Measurements from ENCODE around the gene SLC7A6. TPM values are rescaled to one million over a fixed set of nuclear protein-coding genes. Genes with fewer than 3 reads are reported as not detected.

Gene SLC7A6
- 236 and 267 TPM in 2 replicates for total RNA-seq (2022)
- percentile 97 among the genes with signal in this experiment for Bru-seq, nascent RNA
- percentile 99 among the genes with signal in this experiment for BruChase-seq, experiment 1, labeled RNA remaining after a 2-hour chase
- percentile 99 among the genes with signal in this experiment for BruChase-seq, experiment 2, labeled RNA remaining after a 6-hour chase
- long read RNA-seq, full-length matches to known transcripts, result 26 of 119 reads
- long read RNA-seq, partial matches to known transcripts, result 74 of 119 reads
- long read RNA-seq, other reads (novel, unspliced or antisense), result 19 of 119 reads

DNA sequence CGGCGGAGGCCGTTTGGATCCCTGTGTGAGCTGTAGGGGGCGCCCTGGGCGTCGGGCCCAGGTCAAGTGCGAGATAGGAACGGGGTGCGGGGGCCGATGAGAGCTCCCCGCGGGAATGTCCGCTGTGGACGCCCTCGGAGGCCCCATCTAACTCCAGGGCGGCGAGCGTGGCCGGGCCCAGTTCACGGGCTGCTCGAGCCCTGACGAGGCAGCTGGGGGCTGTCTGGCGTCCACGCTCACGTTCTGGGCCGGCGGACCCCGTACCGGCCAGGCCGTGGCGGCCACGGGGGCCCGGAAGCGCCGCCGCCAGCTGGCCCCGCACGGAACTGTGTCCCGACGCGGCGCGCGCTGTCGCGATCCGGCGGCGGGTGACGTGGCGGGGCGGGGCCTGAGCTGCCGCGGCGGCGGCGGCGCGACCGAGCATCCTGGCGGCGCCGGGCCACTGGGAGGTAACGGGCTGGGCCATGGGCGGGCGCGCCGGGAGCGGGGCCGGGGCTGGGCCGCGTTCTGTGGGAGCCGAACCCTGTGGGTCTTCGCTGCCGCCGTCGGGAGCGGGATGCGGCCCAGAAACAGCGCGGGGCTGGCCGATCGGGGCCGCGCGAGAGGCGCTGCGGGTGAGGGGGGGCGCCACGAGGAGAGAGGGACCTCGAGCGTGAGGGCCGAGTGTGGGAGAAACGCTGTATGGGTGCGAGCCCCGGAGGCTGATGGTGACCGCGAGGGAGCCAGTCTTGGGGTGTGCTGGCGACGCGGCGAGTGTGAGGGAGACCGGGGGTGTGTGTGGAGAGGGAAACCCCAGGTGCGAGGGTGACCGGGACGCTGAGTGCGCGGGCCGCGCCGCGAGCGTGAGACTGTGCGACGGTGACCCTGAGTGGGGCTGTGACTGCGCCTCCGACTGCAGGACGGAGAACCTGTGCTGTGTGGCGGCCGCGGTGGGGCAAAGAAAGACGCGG is at the start of gene SLC7A6:
SLC7A6 (plus strand) TSS at position 399 of the 950 bp plus-strand sequence. CDS start 10,201 bp downstream, outside the sequence.
- Mint-ChIP-seq H3K4me1 (ENCODE audit: low read depth, unreplicated experiment) (peaks cover 31% of the 10 kb centered on the region), H3K9me3 (ENCODE audit: unreplicated experiment) (no peaks in the 10 kb centered on the region), H3K4me3 (ENCODE audit: unreplicated experiment) (peak within 1 kb of the TSS; percentile 91), H3K36me3 (ENCODE audit: insufficient read depth, unreplicated experiment) (peaks cover 64% of the 10 kb centered on the region), H3K27ac (ENCODE audit: unreplicated experiment) (peak within 1 kb of the TSS; percentile 98), H3K27me3 (ENCODE audit: insufficient read depth, unreplicated experiment) (no peaks in the 10 kb centered on the region)
- Histone ChIP-seq H3K27me3 (replicated peaks; ENCODE audit: control insufficient read depth, insufficient read depth, low read length) (no peaks in the 10 kb centered on the region), H3K36me3 (ENCODE audit: control insufficient read depth, insufficient read depth, low read length) (no peaks in the 10 kb centered on the region), H3K9me3 (no peaks in the 10 kb centered on the region), H3K4me3 (ENCODE audit: low read depth, low read length) (peak within 1 kb of the TSS; percentile 94), H3K4me1 (peaks cover 44% of the 10 kb centered on the region)
- TF ChIP-seq, protein P1, sequence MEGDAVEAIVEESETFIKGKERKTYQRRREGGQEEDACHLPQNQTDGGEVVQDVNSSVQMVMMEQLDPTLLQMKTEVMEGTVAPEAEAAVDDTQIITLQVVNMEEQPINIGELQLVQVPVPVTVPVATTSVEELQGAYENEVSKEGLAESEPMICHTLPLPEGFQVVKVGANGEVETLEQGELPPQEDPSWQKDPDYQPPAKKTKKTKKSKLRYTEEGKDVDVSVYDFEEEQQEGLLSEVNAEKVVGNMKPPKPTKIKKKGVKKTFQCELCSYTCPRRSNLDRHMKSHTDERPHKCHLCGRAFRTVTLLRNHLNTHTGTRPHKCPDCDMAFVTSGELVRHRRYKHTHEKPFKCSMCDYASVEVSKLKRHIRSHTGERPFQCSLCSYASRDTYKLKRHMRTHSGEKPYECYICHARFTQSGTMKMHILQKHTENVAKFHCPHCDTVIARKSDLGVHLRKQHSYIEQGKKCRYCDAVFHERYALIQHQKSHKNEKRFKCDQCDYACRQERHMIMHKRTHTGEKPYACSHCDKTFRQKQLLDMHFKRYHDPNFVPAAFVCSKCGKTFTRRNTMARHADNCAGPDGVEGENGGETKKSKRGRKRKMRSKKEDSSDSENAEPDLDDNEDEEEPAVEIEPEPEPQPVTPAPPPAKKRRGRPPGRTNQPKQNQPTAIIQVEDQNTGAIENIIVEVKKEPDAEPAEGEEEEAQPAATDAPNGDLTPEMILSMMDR (IDR thresholded peaks at IDR 0.05; ENCODE audit: insufficient read depth in 1 of 2, low read depth in 1 of 2, low read length in 1 of 2, severe bottlenecking in 1 of 2, unreplicated experiment in 1 of 2), result peak; percentile 77 to 79
- DNase-seq, result peak; percentile 85 to 90
- POLR2A ChIA-PET, result interaction anchor here (0.5 to 5.1 kb wide), 16 partner anchors 16 to 1511 kb away, joined by 3 to 59 read pairs (median 5); partner anchors contain the start of genes ESRP2, PLA2G15, PRMT7 and SLC7A6OS
- intact Hi-C loops (cut with micrococcal nuclease; ENCODE audit: unreplicated experiment), result loop anchor here (1.0 to 5.0 kb wide), 5 partner anchors 17 to 64 kb away; partner anchors contain the start of genes PRMT7 and SLC7A6OS
- TSS peak; percentile 99 for BruUV-seq (replicated peaks)
- CTCF ChIA-PET, result interaction anchor here (0.9 to 5.5 kb wide), 14 partner anchors 9 to 180 kb away, joined by 3 to 98 read pairs (median 6); partner anchors contain the start of genes ESRP2, NFATC3, PLA2G15 and PRMT7

DNA sequence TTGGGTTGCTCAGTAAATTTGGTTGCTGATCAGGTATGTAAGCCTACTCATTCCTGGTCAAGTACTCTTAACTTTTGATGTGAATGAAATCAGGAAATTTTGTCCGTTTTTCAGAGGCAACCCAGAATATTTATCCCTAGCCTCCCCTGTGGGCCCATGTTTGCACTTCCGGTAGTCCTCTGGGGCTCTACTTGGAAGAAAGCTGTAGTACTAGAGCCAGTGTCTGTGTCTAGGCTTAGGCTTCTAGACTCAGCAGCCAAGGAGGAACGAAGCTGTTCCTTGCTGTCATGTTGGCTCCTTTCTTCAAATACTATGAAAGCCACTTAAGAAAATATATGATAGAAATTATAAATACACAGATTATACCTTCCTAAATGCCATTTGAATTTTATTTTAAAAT is 49.6 kb upstream of the SLC7A6 start:
- DNase-seq, result no peak
- no TSS peak for BruUV-seq (replicated peaks)
- H3K9me3 Mint-ChIP-seq (ENCODE audit: unreplicated experiment), result no peaks in the 10 kb centered on the region
- Histone ChIP-seq H3K4me3 (ENCODE audit: low read depth, low read length) (no peak overlapping the region), H3K9me3 (no peaks in the 10 kb centered on the region), H3K27me3 (replicated peaks; ENCODE audit: control insufficient read depth, insufficient read depth, low read length) (no peaks in the 10 kb centered on the region), H3K4me1 (no peaks in the 10 kb centered on the region), H3K36me3 (ENCODE audit: control insufficient read depth, insufficient read depth, low read length) (no peaks in the 10 kb centered on the region)
- intact Hi-C loops (cut with micrococcal nuclease; ENCODE audit: unreplicated experiment), result no loop called here
- H3K4me1 Mint-ChIP-seq (ENCODE audit: low read depth, unreplicated experiment), result no peaks in the 10 kb centered on the region
- ChIA-PET POLR2A (no interaction called here), CTCF (no interaction called here)
- H3K36me3 Mint-ChIP-seq (ENCODE audit: insufficient read depth, unreplicated experiment), result peaks cover 17% of the 10 kb centered on the region
- no peaks in the 10 kb centered on the region for H3K27me3 Mint-ChIP-seq (ENCODE audit: insufficient read depth, unreplicated experiment)
- TF ChIP-seq, protein P1 (IDR thresholded peaks at IDR 0.05; ENCODE audit: insufficient read depth in 1 of 2, low read depth in 1 of 2, low read length in 1 of 2, severe bottlenecking in 1 of 2, unreplicated experiment in 1 of 2), result no peak
- H3K4me3 Mint-ChIP-seq (ENCODE audit: unreplicated experiment), result no peak overlapping the region
- no peak overlapping the region for H3K27ac Mint-ChIP-seq (ENCODE audit: unreplicated experiment)

DNA sequence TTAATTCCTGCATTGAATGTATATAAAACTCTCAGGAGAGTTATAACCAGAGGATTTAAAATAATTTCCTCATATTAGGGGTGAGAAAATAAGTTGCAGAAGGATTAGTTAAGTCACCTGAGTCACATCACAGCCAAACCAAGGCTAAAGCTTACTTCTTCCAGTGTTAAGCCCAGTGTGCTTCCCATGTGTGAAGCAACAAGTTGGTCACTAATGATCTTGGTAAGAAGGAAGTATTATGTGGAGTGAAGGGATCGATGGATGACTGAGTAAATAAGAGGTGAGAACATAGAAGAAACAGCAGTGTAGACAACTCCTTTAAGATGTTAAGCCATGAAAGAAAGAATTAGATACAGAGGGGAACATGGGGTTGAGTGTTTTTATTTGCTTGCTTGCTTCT is 49.0 kb upstream of the SLC7A6 start:
- CTCF ChIA-PET, result no interaction called here
- no peak overlapping the region for H3K4me3 ChIP-seq (ENCODE audit: low read depth, low read length)

More for the DNA sequence above, 49.0 kb upstream of the SLC7A6 start:
- no TSS peak for BruUV-seq (replicated peaks)
- intact Hi-C loops (cut with micrococcal nuclease; ENCODE audit: unreplicated experiment), result no loop called here
- H3K4me1 ChIP-seq, result no peaks in the 10 kb centered on the region
- POLR2A ChIA-PET, result no interaction called here
- TF ChIP-seq, protein P1 (IDR thresholded peaks at IDR 0.05; ENCODE audit: insufficient read depth in 1 of 2, low read depth in 1 of 2, low read length in 1 of 2, severe bottlenecking in 1 of 2, unreplicated experiment in 1 of 2), result no peak
- Mint-ChIP-seq H3K36me3 (ENCODE audit: insufficient read depth, unreplicated experiment) (peaks cover 17% of the 10 kb centered on the region), H3K27me3 (ENCODE audit: insufficient read depth, unreplicated experiment) (no peaks in the 10 kb centered on the region), H3K4me3 (ENCODE audit: unreplicated experiment) (no peak overlapping the region), H3K27ac (ENCODE audit: unreplicated experiment) (no peak overlapping the region), H3K9me3 (ENCODE audit: unreplicated experiment) (no peaks in the 10 kb centered on the region), H3K4me1 (ENCODE audit: low read depth, unreplicated experiment) (no peaks in the 10 kb centered on the region)
- DNase-seq, result no peak
- no peaks in the 10 kb centered on the region for H3K27me3 ChIP-seq (replicated peaks; ENCODE audit: control insufficient read depth, insufficient read depth, low read length)
- no peaks in the 10 kb centered on the region for H3K36me3 ChIP-seq (ENCODE audit: control insufficient read depth, insufficient read depth, low read length)
- H3K9me3 ChIP-seq, result no peaks in the 10 kb centered on the region
